Measurements from ENCODE around the gene SLC39A11.

DNA sequence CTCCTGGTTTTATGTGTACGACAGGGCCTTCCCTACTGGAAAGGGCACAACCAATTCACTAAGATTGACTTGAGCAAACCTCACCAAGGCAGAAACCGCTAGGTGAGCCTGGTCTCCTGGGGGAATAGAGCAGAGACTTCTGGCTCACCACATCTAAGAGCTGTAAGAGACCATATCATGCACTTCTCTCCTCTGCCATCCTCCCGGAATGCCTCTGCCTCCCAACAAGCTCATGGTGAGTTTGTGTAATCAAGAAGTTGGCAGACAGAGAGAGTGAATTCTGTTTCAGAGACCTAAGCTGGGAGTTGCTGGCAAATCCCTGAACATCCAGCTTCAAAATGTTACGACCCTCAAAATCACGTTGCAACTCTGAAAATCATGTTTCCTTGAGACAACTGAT, 154.8 kb downstream of the SLC39A11 start:
- TF ChIP-seq, protein P1, sequence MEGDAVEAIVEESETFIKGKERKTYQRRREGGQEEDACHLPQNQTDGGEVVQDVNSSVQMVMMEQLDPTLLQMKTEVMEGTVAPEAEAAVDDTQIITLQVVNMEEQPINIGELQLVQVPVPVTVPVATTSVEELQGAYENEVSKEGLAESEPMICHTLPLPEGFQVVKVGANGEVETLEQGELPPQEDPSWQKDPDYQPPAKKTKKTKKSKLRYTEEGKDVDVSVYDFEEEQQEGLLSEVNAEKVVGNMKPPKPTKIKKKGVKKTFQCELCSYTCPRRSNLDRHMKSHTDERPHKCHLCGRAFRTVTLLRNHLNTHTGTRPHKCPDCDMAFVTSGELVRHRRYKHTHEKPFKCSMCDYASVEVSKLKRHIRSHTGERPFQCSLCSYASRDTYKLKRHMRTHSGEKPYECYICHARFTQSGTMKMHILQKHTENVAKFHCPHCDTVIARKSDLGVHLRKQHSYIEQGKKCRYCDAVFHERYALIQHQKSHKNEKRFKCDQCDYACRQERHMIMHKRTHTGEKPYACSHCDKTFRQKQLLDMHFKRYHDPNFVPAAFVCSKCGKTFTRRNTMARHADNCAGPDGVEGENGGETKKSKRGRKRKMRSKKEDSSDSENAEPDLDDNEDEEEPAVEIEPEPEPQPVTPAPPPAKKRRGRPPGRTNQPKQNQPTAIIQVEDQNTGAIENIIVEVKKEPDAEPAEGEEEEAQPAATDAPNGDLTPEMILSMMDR (IDR thresholded peaks at IDR 0.05): no peak
- no peak for TF ChIP-seq POLR2A (IDR thresholded peaks at IDR 0.05)

Measured in body of pancreas (tissue), 4 donors.